HG02588 (cell line): Measurements from ENCODE around the gene MGAT5B.

Source experiments
- ATAC-seq: cut with Tn5 transposase; IDR thresholded peaks from one replicate; pipeline ENCODE4 v1.9.1; 2021; ENCODE audit warnings: mild to moderate bottlenecking, moderate library complexity; ENCODE audit not compliant: unreplicated experiment

The MGAT5B gene

DNA sequence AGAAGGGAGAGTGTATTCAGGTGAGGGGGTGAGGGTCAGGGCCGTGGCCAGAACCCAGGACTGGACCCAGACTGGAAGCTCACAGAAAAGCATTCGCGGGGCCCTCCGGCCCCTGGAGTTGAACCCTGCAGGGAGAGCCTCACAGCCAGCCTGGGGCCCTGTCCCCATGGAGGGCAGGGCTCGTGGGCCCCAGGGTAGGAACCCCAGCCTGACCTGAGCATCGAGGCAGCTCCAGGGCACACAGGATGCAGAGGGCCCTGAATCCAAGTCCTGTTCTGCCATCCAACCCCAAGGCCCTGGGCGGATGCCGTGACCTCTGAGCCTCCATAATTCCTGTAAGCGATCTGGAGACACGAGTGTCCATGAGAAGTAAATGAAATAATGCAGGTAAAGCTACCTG, 79.1 kb downstream of the MGAT5B start:
- no peak for ATAC-seq

DNA sequence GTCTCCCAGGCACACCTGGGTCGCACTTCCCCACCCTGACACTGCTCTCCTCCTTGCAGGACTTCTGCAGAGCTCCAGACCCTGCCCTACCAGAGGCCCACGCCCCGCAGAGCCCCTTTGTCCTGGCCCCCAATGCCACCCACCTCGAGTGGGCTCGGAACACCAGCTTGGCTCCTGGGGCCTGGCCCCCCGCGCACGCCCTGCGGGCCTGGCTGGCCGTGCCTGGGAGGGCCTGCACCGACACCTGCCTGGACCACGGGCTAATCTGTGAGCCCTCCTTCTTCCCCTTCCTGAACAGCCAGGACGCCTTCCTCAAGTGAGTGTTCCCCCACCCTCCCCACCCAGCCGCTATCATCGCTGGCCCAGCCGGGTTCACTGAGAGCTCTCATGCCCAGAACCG, 79.6 kb downstream of the MGAT5B start:
- no peak for ATAC-seq

DNA sequence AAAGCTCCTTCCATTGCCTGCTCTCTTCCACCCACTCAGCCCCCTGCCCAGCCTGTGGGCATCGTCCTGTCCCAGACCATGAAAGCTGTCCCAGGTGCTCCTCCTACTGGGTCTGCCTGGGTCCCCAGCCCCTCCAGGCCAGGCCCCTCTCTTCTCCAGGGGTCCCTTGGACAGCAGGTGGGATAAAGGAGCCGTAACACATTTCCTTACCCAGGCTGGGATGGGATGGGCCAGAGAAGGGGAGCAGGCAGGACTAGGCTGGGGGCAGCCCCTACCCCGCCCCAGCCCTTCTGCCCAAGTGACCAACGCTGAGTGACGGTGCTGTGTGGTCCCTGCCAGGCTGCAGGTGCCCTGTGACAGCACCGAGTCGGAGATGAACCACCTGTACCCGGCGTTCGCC, 80.1 kb downstream of the MGAT5B start:
- no peak for ATAC-seq

DNA sequence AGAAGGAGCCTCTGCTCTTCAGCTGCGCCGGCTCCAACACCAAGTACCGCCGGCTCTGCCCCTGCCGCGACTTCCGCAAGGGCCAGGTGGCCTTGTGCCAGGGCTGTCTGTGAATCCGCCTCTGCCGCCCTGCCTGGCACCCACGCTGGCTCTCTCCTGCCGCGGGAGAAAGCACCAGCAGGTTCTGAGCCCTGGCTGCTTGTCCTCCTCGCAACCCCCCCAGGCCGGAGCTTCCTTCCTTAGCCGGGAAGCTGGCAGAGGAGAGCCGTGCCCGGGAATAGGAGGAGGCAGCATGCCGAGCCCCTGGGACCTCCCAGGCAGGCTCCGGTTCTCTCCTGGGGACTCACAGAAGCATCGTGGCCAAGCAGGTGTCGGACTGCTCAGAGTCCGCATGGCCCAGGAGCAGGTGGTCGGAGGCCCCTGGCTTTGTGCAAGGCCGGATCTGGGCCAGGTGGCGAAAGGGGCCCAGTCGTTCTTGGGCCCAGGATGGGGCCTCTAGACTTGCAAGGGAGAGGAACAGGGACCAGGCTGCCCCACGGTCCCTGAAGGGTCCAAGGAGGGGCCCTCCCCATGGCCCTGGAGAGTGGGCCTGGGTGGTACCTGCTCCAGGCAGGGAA, 80.6 kb downstream of the MGAT5B start:
- no peak for ATAC-seq

DNA sequence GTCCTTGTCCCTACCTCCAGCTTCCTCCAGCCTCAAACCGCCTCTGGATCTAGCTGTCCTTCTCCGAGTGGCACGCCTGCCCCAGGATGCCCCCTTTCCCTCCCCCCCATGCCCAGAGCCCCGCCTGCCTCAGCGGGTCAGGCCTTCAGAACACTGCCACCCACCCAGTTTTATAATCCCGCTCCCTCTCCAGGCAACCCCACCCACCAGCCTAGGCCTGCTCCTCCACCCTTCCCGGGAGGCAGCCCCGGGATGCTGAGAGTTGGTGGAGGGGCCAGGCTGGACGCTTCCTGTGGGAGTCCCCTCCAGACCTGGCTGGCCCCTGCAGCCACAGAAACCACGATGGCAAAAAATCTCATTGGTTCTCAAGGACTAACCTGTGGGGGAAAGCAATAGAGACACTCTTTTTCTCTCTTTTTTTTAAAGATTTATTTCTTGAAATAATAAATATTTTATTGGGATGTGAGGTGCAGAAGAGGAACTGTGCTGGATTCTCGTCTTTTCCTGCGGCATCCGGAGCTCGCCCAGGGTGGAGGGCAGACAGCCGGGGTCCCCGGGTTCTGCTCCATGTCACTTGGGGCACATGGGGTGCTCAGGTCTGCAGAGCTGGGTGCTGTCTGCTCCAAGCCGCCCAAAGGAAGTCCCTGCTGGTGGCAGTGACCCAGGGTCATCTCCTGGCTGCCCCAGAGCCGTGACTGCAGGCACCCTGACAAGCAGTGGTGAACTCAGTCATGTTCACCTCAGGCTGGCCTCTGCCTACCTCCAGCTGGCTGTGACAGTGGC, 81.9 kb downstream of the MGAT5B start:
- no peak for ATAC-seq

DNA sequence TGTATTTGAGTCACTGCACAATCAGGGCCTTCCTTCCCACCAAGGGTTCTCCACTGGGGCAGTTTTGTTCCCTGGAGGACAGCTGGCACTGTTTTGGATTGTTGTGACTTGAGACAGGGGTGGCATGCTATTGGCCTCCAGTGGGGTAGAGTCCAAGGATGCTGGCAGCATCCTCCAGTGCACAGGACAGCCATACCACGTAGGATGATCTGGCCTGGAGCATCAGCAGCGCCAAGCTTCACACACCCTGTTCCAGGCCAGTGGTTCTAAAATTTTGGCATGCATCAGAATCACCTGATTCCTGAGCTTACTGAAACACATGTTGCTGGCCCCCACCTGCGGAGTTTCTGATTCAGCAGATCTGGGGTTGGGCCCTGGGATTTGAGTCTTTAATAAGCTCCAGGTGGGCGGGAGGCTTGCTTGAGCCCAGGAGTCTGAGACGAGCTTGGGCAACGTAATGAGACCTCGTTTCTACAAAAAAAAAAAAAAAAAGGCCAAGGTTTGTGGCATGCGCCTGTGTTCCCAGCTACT, 83.2 kb downstream of the MGAT5B start:
- no peak for ATAC-seq

DNA sequence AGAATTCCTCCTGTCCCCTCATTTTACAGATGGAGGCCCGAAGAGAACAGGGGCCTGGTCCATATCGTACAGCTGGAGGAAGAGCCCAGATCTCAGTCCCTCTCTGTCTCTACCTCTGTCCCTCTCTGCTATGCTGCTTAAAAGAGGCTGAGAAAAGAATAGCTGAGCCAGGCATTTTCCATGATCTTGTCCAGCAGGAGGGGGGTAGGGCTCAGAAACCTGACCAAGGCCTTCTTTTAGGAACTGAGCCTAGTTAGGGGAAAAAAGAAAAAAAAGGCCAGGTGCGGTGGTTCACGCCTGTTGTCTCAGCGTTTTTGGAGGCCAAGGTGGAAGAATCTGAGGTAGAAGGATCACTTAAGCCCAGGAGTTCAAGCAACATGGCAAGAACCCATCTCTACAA, 84.2 kb downstream of the MGAT5B start:
- ATAC-seq, result no peak

DNA sequence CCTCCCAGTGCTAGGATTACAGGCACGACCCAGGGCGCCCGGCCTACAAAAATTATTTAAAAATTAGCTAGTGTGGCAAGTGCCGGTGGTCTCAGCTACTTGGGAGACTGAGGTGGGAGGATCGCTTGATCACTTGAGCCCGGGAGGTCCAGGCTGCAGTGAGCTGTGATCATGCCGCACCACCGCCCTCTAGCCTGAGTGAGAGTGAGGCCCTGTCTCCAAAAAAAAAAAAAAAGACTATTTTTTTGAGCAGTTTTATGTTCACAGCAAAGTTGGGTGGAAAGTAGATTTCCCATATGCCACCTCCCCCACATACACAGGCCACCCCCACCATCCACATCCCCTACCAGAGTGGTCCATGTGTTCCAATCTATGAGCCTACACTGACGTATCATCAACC, 84.9 kb downstream of the MGAT5B start:
- ATAC-seq, result no peak

DNA sequence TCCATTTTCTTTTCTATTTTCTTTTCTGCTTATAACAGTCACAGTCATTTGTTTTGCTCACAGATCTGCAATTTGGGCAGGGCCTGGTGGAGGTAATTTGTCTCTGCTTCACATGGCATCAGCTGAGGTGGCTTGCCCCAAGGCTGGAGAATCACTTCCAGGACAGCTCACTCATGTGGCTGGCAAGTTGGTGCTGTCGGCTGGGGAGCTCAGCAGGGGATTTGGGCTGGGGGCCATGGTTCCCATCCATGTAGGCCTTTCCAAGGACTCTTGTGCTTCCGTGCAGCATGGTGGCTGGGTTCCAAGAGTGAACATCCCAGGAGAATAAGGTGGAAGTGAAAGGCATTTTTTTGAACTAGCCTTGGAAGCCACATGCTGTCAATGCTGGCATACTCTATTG, 85.7 kb downstream of the MGAT5B start:
- no peak for ATAC-seq

DNA sequence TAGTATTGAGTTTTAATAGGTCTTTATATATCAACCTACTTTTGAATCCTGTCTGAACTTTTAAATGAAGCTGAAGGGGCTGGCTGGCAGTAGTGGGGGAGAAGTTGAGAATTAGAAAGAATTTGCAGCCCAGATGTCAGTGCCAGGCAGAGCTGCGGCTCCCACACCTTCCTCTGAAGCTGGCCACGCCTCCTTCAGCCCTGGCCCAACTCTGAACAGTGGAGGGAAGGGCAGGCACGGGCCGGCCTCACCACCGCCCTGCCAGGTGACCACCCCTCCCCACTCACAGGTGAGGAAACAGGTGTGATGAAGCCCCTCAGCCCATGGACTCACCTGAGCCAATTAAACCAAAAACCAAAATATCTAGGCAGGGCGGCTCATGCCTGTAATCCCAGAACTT, 87.0 kb downstream of the MGAT5B start:
- no peak for ATAC-seq

DNA sequence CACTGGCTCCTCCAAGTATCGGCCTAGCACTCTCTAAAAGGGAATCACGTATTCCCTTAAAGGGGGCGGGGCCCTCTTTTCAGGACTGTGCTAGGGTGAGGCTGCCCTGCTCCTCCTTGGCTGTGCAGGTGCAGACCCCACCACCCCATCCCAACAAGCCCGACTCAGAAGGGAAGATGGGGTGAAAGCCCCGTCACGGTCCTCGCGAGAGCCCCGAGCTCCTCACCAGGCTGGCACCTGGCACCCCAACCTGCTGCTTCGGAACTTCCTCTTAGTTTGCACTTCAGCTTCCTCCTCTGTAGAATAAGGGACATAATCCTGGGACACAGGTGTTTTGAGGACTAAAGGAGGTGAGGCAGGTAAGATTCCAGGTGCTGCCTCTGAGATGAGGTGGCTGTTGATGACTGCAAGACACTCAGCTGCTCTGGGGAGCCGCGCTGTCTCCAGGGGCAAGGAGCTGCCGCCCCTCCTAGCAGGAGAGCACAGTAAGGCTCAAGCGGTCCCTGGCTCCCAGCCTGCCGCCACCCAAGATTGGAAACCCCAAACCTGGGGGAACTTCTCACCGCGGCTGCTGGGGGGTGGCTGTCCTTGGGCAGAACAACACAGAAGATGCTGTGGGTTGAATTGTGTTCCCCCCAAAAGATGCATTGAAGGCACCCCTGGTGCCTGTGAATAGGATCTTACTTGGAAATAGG, 88.8 kb downstream of the MGAT5B start:
- no peak for ATAC-seq

DNA sequence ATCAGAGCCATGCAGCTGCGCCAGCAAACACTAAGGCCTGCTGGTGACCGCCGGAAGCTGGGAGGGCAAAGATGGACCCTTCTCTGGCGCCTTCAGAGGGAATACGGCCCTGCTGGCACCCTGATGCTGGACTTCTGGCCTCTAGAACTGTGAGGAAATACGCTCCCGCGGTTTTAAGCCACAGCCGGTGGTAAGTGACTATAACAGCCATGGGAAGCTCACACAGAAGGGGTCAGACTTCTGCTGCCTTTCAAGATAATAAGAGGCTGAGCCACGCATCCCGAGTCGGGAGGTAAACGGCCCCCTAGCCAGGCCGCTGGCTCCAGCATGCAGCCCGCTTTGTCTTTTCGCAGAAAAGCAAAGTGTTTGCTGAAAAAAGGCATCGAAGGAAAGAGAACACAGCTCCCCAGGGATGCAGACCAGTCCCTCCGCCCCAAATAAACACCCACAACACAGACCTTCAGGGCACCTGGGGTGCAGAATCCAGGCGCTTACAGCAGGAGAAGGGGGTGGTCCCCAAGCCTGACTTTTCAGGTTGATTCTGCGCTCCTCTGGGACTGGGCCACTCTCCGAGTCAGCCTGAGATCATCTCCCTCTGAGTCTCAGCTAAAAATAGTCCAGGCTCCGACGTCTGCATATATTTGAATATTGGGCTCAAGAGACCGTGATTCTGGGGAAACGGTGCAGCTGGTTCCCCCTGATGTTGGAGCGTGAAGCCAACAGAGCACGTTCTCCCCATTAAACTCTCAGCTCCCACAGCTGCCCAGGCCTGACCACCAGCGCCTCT, 89.7 kb downstream of the MGAT5B start:
- no peak for ATAC-seq

DNA sequence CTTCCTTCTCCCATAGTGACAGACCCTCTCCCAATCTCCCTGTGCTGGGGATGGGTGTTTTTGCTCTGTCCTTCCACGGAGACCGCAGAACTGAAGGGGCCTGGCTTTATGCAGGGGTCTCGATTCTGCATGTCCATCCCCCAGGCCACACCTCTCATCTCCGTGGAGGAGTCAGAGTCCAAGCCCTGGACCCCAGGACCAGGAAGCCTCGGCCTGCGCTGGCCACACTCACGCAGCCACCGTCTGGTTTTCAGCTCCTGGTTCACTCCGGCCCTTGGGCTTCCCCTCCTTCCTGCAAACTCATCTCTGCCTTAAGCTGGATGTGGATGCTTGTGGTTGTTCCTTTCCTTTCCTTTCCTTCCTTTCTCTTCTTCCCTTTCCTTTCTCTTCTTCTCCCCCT, 90.8 kb downstream of the MGAT5B start:
- no peak for ATAC-seq

DNA sequence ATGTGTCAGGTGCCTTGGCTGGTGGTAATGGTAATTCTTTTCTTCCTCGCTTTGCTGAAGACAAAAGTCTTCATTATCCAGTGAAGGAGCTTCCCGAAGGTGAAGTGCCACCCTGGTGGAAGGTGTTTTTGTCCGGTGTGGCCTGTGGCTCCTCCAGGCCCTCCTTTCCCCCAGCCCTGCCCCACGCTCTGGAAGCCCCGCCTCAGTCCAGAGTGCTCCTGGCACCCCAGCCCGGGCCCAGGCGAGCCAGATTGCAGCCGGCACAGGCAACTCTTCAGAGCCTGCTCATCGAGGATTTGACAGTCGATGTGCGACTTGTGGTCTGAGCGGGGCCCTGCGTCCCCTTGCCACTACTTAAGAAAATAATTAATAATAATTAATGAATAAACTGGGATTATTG, 93.7 kb downstream of the MGAT5B start:
- no peak for ATAC-seq

DNA sequence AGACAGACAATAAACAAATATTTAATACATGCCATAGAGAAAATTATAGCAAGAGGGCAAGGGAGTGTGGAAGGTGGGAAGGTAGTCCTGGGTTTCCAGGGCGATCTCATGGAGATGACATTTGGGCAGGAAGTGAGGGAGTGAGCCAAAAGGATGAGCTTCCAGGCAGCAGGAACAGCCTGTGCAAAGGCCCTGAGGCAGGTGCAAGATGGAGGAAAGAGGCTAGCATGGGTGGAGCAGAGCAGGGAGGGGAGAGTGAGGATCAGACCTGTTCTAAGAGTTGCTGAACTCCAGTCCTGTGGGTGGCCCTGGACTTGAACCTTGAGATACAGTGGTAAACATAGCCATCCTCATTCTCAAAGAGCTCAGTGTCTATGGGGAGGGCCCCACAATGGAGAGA, 94.7 kb downstream of the MGAT5B start:
- ATAC-seq, result no peak

DNA sequence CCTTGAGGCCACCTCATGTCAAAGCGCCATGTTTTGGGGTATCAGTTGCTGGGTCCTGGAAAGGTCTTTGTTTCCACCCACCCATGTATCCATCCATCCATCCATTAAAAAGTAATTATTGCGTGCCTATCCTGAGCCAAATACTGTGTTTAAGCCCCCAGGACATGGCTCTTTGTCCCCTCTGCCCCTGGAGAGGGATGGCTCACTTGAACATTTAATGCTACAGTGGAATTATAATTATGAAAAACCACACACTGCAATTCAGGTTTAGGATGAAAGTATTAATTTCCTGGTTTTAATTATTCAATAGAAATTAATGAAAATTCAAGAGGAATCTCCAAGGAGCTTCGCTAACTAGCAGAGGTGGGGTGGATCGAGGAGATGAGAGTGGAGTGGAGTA, 97.8 kb downstream of the MGAT5B start:
- ATAC-seq, result no peak

DNA sequence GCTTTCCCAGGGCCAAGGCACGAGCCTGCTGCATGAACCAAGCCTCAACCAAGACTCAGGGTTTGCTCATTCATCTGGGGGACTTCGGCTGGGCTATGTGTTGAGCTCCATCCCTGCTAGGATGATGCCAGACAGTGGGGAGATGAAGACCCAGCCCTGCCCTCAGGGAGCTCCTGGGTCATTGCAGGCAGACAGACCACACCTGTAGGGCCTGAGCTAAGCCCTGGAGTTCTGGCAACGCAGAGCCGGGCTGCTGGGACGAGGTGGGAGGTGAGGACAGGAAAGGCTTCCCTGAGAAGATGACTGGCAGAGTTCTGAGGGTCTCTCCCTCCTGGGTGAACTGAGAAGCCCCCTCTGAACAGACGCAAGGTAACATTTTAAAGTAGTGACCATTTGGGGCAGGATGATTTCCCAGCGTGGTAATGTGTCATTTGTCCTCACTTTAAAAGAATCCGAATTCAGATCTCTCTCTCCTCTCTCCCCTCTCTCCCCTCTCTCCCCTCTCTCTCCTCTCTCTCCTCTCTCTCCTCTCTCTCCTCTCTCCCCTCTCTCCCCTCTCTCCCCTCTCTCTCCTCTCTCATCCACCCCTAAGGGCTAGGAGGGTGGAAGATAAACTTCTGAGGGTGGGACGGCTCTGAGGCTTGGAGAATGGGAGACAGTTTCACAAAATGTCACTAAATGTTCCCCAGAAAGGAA, 98.4 kb downstream of the MGAT5B start:
- no peak for ATAC-seq

DNA sequence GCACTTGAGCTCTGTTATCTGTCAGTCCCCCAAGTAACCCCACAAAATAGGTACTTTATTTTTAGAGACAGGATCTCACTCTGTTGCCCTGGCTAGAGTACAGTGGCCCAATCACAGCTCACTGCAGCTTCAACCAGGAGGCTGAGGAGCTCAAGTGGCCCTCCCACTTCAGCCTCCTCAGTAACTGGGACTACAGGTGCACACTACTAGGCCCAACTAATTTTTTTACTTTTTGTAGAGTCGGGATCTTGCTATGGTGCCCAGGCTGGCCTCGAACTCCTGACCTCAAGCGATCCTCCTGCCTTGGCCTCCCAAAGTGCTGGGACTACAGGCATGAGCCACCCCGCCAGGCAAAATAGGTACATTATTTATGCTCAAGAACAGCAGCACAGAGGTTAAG, 99.6 kb downstream of the MGAT5B start:
- no peak for ATAC-seq

DNA sequence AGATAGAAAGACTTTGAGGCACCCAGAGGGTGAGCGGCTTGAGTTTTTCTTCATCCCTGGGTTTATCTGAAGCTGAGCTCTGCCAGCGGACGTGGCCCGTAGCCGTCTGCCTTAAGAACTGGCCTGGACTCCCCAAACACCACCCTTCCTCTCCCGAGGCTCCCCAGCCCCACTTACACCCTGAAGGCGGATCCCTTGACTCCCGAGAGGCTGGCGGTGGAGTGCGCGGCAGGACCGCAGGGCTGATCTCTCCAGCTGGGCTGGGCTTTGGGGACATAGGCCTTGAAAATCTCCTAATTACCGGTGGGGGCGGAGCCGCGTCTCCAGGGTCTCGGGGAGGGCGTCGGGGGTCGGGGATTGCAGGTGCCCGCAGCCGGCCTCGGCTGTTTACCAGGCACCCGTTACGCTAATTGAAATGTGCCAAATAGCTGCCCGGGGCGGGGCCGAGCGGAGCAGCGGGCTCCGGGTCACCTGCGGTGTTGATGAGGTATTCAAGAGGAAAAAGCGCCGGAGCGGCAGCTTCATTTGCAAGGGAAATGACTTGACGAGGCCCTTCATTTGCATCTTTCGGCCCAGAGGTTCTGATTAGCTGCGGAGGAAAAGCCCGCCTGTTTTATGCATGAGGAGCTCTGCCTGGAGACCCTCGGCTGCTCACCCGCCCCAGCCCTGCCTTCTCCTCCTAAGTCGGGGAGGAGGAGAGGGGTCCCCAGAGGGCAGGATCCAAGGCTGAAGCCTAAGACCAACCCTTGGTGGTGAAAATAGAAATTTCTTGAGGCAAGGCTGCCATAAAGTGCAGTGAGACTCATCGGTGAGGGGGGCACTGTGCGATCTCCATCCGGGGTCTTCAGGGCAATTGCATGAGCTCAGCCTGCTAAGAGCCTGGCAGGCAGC, 100.7 kb downstream of the MGAT5B start:
- no peak for ATAC-seq
